Measurements from ENCODE around the gene PSMC3. TPM values are rescaled to one million over a fixed set of nuclear protein-coding genes. Genes with fewer than 3 reads are reported as not detected.

Gene PSMC3
- total and polyA plus RNA-seq, 9 of the 15 experiments (the other 6 are each of a cell fraction or from before 2014, with no cell fraction given): 44.3 to 324 (median 240) TPM

DNA sequence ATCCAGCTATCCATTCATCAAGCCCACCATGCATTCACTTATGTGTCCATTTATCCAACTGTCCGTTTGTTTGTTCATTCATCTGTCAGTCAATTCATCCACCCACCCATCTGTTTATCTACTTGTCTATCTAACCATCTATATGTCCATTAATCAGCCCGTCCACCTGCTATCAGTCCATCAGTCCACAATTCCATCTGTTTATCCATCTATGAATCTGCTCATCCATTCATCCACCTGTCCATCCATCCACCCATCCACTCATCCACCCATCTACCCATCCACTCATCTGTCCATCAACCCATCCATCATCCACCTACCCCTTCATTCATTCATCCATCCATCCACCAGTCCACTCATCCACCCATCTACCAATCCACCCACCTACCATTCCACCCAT, 46.9 kb downstream of the PSMC3 start (continued):
- TF ChIP-seq, protein P1, sequence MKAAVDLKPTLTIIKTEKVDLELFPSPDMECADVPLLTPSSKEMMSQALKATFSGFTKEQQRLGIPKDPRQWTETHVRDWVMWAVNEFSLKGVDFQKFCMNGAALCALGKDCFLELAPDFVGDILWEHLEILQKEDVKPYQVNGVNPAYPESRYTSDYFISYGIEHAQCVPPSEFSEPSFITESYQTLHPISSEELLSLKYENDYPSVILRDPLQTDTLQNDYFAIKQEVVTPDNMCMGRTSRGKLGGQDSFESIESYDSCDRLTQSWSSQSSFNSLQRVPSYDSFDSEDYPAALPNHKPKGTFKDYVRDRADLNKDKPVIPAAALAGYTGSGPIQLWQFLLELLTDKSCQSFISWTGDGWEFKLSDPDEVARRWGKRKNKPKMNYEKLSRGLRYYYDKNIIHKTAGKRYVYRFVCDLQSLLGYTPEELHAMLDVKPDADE (conservative IDR thresholded peaks at IDR 0.05; ENCODE audit: control insufficient read depth, low read depth, low read length): no peak
- TF ChIP-seq SAFB (IDR thresholded peaks at IDR 0.05; ENCODE audit: borderline replicate concordance, low read depth, low read length) (no peak), ZNF212 (CRISPR knock-in tag; IDR thresholded peaks at IDR 0.05) (no peak), NELFE (IDR thresholded peaks at IDR 0.05; ENCODE audit: insufficient read depth, insufficient read length) (no peak), ETV1 (tag; conservative IDR thresholded peaks at IDR 0.05; ENCODE audit: low read depth) (no peak), PTBP1 (IDR thresholded peaks at IDR 0.05; ENCODE audit: low read depth, low read length) (no peak), SPI1 (IDR thresholded peaks at IDR 0.05; ENCODE audit: borderline replicate concordance, low read depth, low read length) (no peak), ETS2 (tag; IDR thresholded peaks at IDR 0.05; ENCODE audit: borderline replicate concordance, poor library complexity, severe bottlenecking) (no peak), CAMTA2 (CRISPR knock-in tag; conservative IDR thresholded peaks at IDR 0.05) (no peak), ZNF263 (CRISPR knock-in tag; IDR thresholded peaks at IDR 0.05; ENCODE audit: borderline replicate concordance) (no peak), ZNF507 (tag; conservative IDR thresholded peaks at IDR 0.05) (no peak), NEUROD1 (IDR thresholded peaks at IDR 0.05; ENCODE audit: borderline replicate concordance, low read depth, low read length, partially characterized antibody) (no peak), GTF2A2 (tag; IDR thresholded peaks at IDR 0.05) (no peak), CXXC5 (CRISPR knock-in tag; IDR thresholded peaks at IDR 0.05) (no peak), ZNF644 (tag; IDR thresholded peaks at IDR 0.05; ENCODE audit: low read depth) (no peak)
- TF ChIP-seq, protein P2, sequence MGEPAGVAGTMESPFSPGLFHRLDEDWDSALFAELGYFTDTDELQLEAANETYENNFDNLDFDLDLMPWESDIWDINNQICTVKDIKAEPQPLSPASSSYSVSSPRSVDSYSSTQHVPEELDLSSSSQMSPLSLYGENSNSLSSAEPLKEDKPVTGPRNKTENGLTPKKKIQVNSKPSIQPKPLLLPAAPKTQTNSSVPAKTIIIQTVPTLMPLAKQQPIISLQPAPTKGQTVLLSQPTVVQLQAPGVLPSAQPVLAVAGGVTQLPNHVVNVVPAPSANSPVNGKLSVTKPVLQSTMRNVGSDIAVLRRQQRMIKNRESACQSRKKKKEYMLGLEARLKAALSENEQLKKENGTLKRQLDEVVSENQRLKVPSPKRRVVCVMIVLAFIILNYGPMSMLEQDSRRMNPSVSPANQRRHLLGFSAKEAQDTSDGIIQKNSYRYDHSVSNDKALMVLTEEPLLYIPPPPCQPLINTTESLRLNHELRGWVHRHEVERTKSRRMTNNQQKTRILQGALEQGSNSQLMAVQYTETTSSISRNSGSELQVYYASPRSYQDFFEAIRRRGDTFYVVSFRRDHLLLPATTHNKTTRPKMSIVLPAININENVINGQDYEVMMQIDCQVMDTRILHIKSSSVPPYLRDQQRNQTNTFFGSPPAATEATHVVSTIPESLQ (CRISPR knock-in tag; IDR thresholded peaks at IDR 0.05): no peak
- TF ChIP-seq, protein P3, sequence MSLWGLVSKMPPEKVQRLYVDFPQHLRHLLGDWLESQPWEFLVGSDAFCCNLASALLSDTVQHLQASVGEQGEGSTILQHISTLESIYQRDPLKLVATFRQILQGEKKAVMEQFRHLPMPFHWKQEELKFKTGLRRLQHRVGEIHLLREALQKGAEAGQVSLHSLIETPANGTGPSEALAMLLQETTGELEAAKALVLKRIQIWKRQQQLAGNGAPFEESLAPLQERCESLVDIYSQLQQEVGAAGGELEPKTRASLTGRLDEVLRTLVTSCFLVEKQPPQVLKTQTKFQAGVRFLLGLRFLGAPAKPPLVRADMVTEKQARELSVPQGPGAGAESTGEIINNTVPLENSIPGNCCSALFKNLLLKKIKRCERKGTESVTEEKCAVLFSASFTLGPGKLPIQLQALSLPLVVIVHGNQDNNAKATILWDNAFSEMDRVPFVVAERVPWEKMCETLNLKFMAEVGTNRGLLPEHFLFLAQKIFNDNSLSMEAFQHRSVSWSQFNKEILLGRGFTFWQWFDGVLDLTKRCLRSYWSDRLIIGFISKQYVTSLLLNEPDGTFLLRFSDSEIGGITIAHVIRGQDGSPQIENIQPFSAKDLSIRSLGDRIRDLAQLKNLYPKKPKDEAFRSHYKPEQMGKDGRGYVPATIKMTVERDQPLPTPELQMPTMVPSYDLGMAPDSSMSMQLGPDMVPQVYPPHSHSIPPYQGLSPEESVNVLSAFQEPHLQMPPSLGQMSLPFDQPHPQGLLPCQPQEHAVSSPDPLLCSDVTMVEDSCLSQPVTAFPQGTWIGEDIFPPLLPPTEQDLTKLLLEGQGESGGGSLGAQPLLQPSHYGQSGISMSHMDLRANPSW (CRISPR knock-in tag; IDR thresholded peaks at IDR 0.05): no peak
- TF ChIP-seq, protein P4, sequence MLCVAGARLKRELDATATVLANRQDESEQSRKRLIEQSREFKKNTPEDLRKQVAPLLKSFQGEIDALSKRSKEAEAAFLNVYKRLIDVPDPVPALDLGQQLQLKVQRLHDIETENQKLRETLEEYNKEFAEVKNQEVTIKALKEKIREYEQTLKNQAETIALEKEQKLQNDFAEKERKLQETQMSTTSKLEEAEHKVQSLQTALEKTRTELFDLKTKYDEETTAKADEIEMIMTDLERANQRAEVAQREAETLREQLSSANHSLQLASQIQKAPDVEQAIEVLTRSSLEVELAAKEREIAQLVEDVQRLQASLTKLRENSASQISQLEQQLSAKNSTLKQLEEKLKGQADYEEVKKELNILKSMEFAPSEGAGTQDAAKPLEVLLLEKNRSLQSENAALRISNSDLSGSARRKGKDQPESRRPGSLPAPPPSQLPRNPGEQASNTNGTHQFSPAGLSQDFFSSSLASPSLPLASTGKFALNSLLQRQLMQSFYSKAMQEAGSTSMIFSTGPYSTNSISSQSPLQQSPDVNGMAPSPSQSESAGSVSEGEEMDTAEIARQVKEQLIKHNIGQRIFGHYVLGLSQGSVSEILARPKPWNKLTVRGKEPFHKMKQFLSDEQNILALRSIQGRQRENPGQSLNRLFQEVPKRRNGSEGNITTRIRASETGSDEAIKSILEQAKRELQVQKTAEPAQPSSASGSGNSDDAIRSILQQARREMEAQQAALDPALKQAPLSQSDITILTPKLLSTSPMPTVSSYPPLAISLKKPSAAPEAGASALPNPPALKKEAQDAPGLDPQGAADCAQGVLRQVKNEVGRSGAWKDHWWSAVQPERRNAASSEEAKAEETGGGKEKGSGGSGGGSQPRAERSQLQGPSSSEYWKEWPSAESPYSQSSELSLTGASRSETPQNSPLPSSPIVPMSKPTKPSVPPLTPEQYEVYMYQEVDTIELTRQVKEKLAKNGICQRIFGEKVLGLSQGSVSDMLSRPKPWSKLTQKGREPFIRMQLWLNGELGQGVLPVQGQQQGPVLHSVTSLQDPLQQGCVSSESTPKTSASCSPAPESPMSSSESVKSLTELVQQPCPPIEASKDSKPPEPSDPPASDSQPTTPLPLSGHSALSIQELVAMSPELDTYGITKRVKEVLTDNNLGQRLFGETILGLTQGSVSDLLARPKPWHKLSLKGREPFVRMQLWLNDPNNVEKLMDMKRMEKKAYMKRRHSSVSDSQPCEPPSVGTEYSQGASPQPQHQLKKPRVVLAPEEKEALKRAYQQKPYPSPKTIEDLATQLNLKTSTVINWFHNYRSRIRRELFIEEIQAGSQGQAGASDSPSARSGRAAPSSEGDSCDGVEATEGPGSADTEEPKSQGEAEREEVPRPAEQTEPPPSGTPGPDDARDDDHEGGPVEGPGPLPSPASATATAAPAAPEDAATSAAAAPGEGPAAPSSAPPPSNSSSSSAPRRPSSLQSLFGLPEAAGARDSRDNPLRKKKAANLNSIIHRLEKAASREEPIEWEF (CRISPR knock-in tag; IDR thresholded peaks at IDR 0.05): no peak
